ENCODE data around the gene DDX23. TPM values are rescaled to one million over a fixed set of nuclear protein-coding genes. Genes with fewer than 3 reads are reported as not detected.

The DDX23 gene
- 120 and 127 TPM in 2 replicates for total RNA-seq

GRCh38 chr12:48851883-48852733, at the start of gene DDX23:
Gene DDX23 (minus strand): TSS chr12:48852163. CDS start chr12:48845782, 6,381 bp downstream.
- H3K4me3 Mint-ChIP-seq: peak within 1 kb of the TSS; percentile 97
- intact Hi-C loops (cut with micrococcal nuclease): loop anchor here (1.0 to 10.0 kb wide), 11 partner anchors 13 to 413 kb away; partner anchors contain the start of genes ARF3, FKBP11, PRKAG1 and RND1
- no peaks in the 10 kb centered on the region for H3K27me3 Mint-ChIP-seq (ENCODE audit: insufficient read depth)
- H3K27ac Mint-ChIP-seq: peak within 1 kb of the TSS; percentile 93
- H3K36me3 Mint-ChIP-seq (ENCODE audit: low read depth): peaks cover 10% of the 10 kb centered on the region
- DNase-seq (ENCODE audit: low spot score): peak; percentile 91
- H3K4me1 Mint-ChIP-seq (ENCODE audit: low read depth): peaks cover 31% of the 10 kb centered on the region
- no peaks in the 10 kb centered on the region for H3K9me3 Mint-ChIP-seq

DNA sequence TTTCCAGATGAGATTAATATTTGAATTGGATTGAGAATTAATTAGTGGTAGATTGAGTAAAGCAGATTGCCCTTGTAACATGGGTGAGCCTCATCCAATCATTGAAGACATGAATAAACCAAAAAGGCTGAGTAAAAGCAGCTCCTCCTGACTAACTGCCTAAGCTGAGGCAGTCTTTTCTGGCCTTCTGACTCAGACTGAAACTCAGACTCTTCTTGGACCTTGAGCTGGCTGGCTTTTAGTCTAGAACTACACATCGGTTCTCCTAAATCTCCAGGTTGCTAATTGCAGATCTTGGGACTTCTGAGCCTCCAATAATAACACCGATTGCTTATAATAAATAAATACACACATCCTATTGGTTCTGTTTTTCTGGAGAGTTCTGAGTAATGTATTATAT, 49.3 kb upstream of the DDX23 start:
- H3K4me1 Mint-ChIP-seq (ENCODE audit: low read depth): peaks cover 14% of the 10 kb centered on the region
- H3K27me3 Mint-ChIP-seq (ENCODE audit: insufficient read depth): peaks cover 18% of the 10 kb centered on the region
- no peaks in the 10 kb centered on the region for H3K9me3 Mint-ChIP-seq
- intact Hi-C loops (cut with micrococcal nuclease): loop anchor here (5.0 kb wide), 1 partner anchor 76 kb away; the partner anchor contains the start of gene WNT1
- H3K4me3 Mint-ChIP-seq: no peak overlapping the region
- no peak for DNase-seq (ENCODE audit: low spot score)
- no peaks in the 10 kb centered on the region for H3K36me3 Mint-ChIP-seq (ENCODE audit: low read depth)
- H3K27ac Mint-ChIP-seq: no peak overlapping the region

DNA sequence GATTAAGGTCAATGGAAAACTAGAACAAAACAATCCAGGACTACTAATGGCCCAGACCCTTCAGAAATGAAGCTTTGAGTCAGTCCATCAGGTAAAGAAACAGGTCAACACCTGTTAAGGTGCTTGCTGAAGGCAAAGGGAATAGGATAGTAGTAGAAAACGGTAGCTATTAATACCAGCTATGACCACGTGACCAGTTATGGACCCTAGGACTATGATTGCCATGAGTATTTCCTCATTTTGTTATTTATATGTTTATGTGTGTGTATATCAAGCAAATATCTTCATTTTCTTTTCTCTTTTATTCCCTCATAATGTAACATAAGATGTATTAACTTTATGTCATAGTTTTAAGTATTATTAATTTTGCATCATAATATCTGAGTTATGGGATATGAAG, 47.7 kb upstream of the DDX23 start:
- intact Hi-C loops (cut with micrococcal nuclease): loop anchor here (5.0 kb wide), 1 partner anchor 78 kb away; the partner anchor contains the start of gene WNT1
- no peaks in the 10 kb centered on the region for H3K9me3 Mint-ChIP-seq
- no peak for DNase-seq (ENCODE audit: low spot score)
- H3K4me3 Mint-ChIP-seq: no peak overlapping the region
- H3K27ac Mint-ChIP-seq: no peak overlapping the region
- H3K4me1 Mint-ChIP-seq (ENCODE audit: low read depth): peaks cover 12% of the 10 kb centered on the region
- peaks cover 22% of the 10 kb centered on the region for H3K27me3 Mint-ChIP-seq (ENCODE audit: insufficient read depth)
- H3K36me3 Mint-ChIP-seq (ENCODE audit: low read depth): no peaks in the 10 kb centered on the region

GRCh38 chr12:48894271-48894670, 42.3 kb upstream of the DDX23 start:
- Mint-ChIP-seq H3K4me1 (ENCODE audit: low read depth) (peaks cover 5% of the 10 kb centered on the region), H3K4me3 (no peak overlapping the region)
- no peak for DNase-seq (ENCODE audit: low spot score)

DNA sequence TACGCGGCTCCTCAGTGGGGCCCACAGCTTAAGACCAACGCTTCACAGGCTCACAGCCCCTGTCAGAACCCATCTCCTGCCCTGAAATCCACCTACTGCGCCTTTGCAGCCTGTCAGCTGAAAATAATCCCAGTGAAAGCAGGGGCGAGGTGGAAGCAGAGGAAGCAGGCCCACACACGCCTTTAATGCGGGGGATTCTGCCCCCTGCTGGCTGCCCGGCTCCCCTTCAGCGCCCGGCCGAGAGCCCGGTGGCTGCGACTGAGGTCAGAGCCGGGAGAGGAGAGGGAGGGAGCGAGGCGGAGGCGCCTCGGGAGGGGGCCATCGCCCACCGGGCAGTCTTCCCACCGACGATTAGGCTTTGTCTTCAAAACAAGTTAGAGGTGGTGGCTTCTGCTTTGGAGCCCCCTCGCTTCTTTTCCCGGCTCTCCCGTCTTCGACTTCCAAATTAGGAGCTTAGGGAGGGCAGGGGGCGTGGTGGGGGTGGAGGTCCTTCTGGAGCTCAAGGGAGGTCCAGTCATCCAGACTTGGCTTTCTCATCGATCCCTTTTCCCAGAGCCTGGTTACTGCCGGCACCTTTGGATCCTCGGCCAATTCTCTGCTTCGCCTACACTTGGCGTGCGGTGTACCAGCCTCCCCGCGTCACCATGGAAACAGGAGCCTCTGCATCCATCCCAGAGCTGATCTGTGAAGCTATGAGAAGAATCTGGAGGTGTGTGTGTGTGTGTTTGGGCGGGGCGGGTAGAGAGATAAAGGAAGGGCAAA, 38.9 kb upstream of the DDX23 start:
- peak; percentile 63 for DNase-seq (ENCODE audit: low spot score)
- peaks cover 28% of the 10 kb centered on the region for H3K27me3 Mint-ChIP-seq (ENCODE audit: insufficient read depth)
- no peak overlapping the region for H3K27ac Mint-ChIP-seq
- no peaks in the 10 kb centered on the region for H3K36me3 Mint-ChIP-seq (ENCODE audit: low read depth)
- H3K4me3 Mint-ChIP-seq: peak overlapping the region; percentile 8
- peaks cover 5% of the 10 kb centered on the region for H3K4me1 Mint-ChIP-seq (ENCODE audit: low read depth)
- intact Hi-C loops (cut with micrococcal nuclease): loop anchor here (1.0 to 2.0 kb wide), 2 partner anchors 24 to 38 kb away; no protein-coding TSS in a partner anchor
- no peaks in the 10 kb centered on the region for H3K9me3 Mint-ChIP-seq

More at GRCh38 chr12:48894271-48894670, 42.3 kb upstream of the DDX23 start:
- no peaks in the 10 kb centered on the region for H3K9me3 Mint-ChIP-seq
- no peaks in the 10 kb centered on the region for H3K36me3 Mint-ChIP-seq (ENCODE audit: low read depth)
- intact Hi-C loops (cut with micrococcal nuclease): no loop called here
- peaks cover 41% of the 10 kb centered on the region for H3K27me3 Mint-ChIP-seq (ENCODE audit: insufficient read depth)
- H3K27ac Mint-ChIP-seq: no peak overlapping the region

DNA sequence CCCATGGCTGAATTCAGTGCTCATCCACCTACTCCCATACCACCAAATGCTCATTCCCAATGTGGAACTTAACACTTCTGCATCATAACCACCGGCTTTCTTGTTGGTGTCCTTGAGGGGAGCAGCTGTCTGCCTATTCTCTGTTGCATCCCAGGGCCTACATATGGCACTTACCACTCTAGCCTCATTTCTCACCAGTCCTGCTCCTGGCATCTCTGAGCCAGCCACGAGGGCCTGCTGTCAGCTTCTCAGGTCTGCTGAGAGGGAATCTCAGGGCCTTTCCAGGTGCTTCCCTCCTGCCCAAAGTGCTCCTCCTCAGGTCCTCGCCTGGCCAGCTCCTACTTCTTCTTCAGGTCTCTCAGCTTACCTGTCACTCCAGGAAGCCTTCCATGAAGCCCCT, 37.7 kb upstream of the DDX23 start:
- H3K4me1 Mint-ChIP-seq (ENCODE audit: low read depth): peaks cover 5% of the 10 kb centered on the region
- peaks cover 22% of the 10 kb centered on the region for H3K27me3 Mint-ChIP-seq (ENCODE audit: insufficient read depth)
- no peak overlapping the region for H3K4me3 Mint-ChIP-seq
- no peak for DNase-seq (ENCODE audit: low spot score)
- H3K27ac Mint-ChIP-seq: no peak overlapping the region
- H3K9me3 Mint-ChIP-seq: no peaks in the 10 kb centered on the region
- intact Hi-C loops (cut with micrococcal nuclease): loop anchor here (1.0 to 2.0 kb wide), 2 partner anchors 23 to 36 kb away; no protein-coding TSS in a partner anchor
- H3K36me3 Mint-ChIP-seq (ENCODE audit: low read depth): no peaks in the 10 kb centered on the region

GRCh38 chr12:48883305-48884161, 31.6 kb upstream of the DDX23 start:
- Mint-ChIP-seq H3K27ac (no peak overlapping the region), H3K4me3 (no peak overlapping the region), H3K4me1 (ENCODE audit: low read depth) (peaks cover 10% of the 10 kb centered on the region), H3K27me3 (ENCODE audit: insufficient read depth) (peaks cover 41% of the 10 kb centered on the region), H3K36me3 (ENCODE audit: low read depth) (no peaks in the 10 kb centered on the region), H3K9me3 (no peaks in the 10 kb centered on the region)
- no peak for DNase-seq (ENCODE audit: low spot score)
- intact Hi-C loops (cut with micrococcal nuclease): no loop called here

GRCh38 chr12:48882972-48883304, 31.0 kb upstream of the DDX23 start:
- Mint-ChIP-seq H3K4me3 (no peak overlapping the region), H3K27ac (no peak overlapping the region), H3K36me3 (ENCODE audit: low read depth) (no peaks in the 10 kb centered on the region), H3K4me1 (ENCODE audit: low read depth) (peaks cover 10% of the 10 kb centered on the region), H3K9me3 (no peaks in the 10 kb centered on the region), H3K27me3 (ENCODE audit: insufficient read depth) (peaks cover 45% of the 10 kb centered on the region)
- intact Hi-C loops (cut with micrococcal nuclease): no loop called here
- no peak for DNase-seq (ENCODE audit: low spot score)

- intact Hi-C loops (cut with micrococcal nuclease): no loop called here
- peaks cover 45% of the 10 kb centered on the region for H3K27me3 Mint-ChIP-seq (ENCODE audit: insufficient read depth)
- DNase-seq (ENCODE audit: low spot score): no peak
- H3K36me3 Mint-ChIP-seq (ENCODE audit: low read depth): no peaks in the 10 kb centered on the region
- H3K9me3 Mint-ChIP-seq: no peaks in the 10 kb centered on the region
- peaks cover 10% of the 10 kb centered on the region for H3K4me1 Mint-ChIP-seq (ENCODE audit: low read depth)
- H3K4me3 Mint-ChIP-seq: no peak overlapping the region
- H3K27ac Mint-ChIP-seq: no peak overlapping the region
Measured at GRCh38 chr12:48882315-48882687, 30.3 kb upstream of the DDX23 start.

GRCh38 chr12:48881686-48882314, 29.8 kb upstream of the DDX23 start:
- no peak overlapping the region for H3K27ac Mint-ChIP-seq
- peaks cover 45% of the 10 kb centered on the region for H3K27me3 Mint-ChIP-seq (ENCODE audit: insufficient read depth)
- intact Hi-C loops (cut with micrococcal nuclease): no loop called here
- no peak for DNase-seq (ENCODE audit: low spot score)
- peaks cover 10% of the 10 kb centered on the region for H3K4me1 Mint-ChIP-seq (ENCODE audit: low read depth)
- no peak overlapping the region for H3K4me3 Mint-ChIP-seq
- no peaks in the 10 kb centered on the region for H3K36me3 Mint-ChIP-seq (ENCODE audit: low read depth)
- no peaks in the 10 kb centered on the region for H3K9me3 Mint-ChIP-seq

GRCh38 chr12:48880647-48881046, 28.7 kb upstream of the DDX23 start:
- no peak overlapping the region for H3K27ac Mint-ChIP-seq
- intact Hi-C loops (cut with micrococcal nuclease): no loop called here
- H3K9me3 Mint-ChIP-seq: no peaks in the 10 kb centered on the region
- H3K36me3 Mint-ChIP-seq (ENCODE audit: low read depth): no peaks in the 10 kb centered on the region
- DNase-seq (ENCODE audit: low spot score): no peak
- peaks cover 45% of the 10 kb centered on the region for H3K27me3 Mint-ChIP-seq (ENCODE audit: insufficient read depth)
- peaks cover 10% of the 10 kb centered on the region for H3K4me1 Mint-ChIP-seq (ENCODE audit: low read depth)
- no peak overlapping the region for H3K4me3 Mint-ChIP-seq

- intact Hi-C loops (cut with micrococcal nuclease): no loop called here
- Mint-ChIP-seq H3K9me3 (no peaks in the 10 kb centered on the region), H3K4me1 (ENCODE audit: low read depth) (peaks cover 10% of the 10 kb centered on the region), H3K27me3 (ENCODE audit: insufficient read depth) (peaks cover 41% of the 10 kb centered on the region), H3K27ac (no peak overlapping the region), H3K36me3 (ENCODE audit: low read depth) (no peaks in the 10 kb centered on the region), H3K4me3 (no peak overlapping the region)
- no peak for DNase-seq (ENCODE audit: low spot score)
Measured at GRCh38 chr12:48878548-48878947, 26.6 kb upstream of the DDX23 start.

All from activated T-helper 1 cell treated with anti-CD3 and anti-CD28 coated beads, Interleukin-12 subunit alpha, Interleukin-12 subunit beta, Interleukin-2, Interleukin-4 antibody, amounts not matched to agents 30 ng/mL and 10 ng/mL and 1 ng/mL, durations not matched to agents 14 hours and 24 hours and 36 hours (primary cell).